Panc1 (cell line): Measurements from ENCODE around the gene TPRG1L. TPM values are rescaled to one million over a fixed set of nuclear protein-coding genes. Genes with fewer than 3 reads are reported as not detected.

Experiments used
- ATAC-seq: fragments of 200-7000 bp; cut with Tn5 transposase; 2 replicates; pipeline ENCODE4 v1.9.1; 2020; ENCODE audit warnings: mild to moderate bottlenecking, moderate library complexity
- BruUV-seq: library from RNA; stranded (reverse); fragments of 400-500 nt; replicated peaks from 2 replicates; lab custom pipeline; 2021; lab: Mats Ljungman, UMichigan
- CTCF ChIA-PET: fragments of 300-600 bp; sonication (Branson Sonifier 250); formaldehyde crosslinking; loops from one replicate; lab custom pipeline; 2022; ENCODE audit warnings: antibody characterized with exemption; lab: Charles Lee
- POLR2A ChIA-PET: fragments of 300-600 bp; sonication (Branson Sonifier 250); formaldehyde crosslinking; loops from one replicate; lab custom pipeline; 2022; ENCODE audit warnings: antibody characterized with exemption; lab: Charles Lee
- DNase-seq: peaks from one replicate; pipeline ENCODE4 v3.0.0-alpha.2; 2010; ENCODE audit warnings: low read depth, low spot score
- H3K27ac ChIP-seq: 2 replicates; pipeline ENCODE4 v1.5.1; 2011; ENCODE audit warnings: mild to moderate bottlenecking, low read length, inconsistent platforms
- H3K27me3 ChIP-seq: fragments of 200-500 bp; sonication (Bioruptor generic); 2 replicates; pipeline ENCODE4 v1.6.0; 2014; ENCODE audit warnings: low read length, inconsistent platforms; ENCODE audit not compliant: control insufficient read depth, insufficient read depth
- H3K36me3 ChIP-seq: fragments of 200-500 bp; sonication (Bioruptor generic); 2 replicates; pipeline ENCODE4 v1.5.1; 2014; ENCODE audit warnings: inconsistent platforms, mild to moderate bottlenecking, low read length, moderate library complexity; ENCODE audit not compliant: control insufficient read depth, insufficient read depth
- H3K4me1 ChIP-seq: 2 replicates; pipeline ENCODE4 v1.5.1; 2011; ENCODE audit warnings: inconsistent platforms, mild to moderate bottlenecking, low read length, moderate library complexity; ENCODE audit not compliant: control insufficient read depth, insufficient read depth
- H3K4me3 ChIP-seq, 2 experiments: 2 replicates each; pipeline ENCODE4 v1.5.1; 2011 to 2012; ENCODE audit warnings: low read depth in 2 of 2, low read length in 2 of 2, mild to moderate bottlenecking in 2 of 2, inconsistent platforms in 1 of 2, moderate library complexity in 1 of 2
- H3K9me3 ChIP-seq: fragments of 200-500 bp; sonication (Bioruptor generic); 2 replicates; pipeline ENCODE4 v1.5.1; 2014; ENCODE audit warnings: low read depth, mild to moderate bottlenecking, inconsistent platforms, low read length, moderate library complexity; ENCODE audit not compliant: control insufficient read depth, insufficient read depth
- POLR2AphosphoS5 ChIP-seq: IDR thresholded peaks from 2 replicates; pipeline ENCODE4 v1.6.1; 2012; ENCODE audit warnings: mild to moderate bottlenecking, low read depth, low read length, moderate library complexity
- SIN3A ChIP-seq: IDR thresholded peaks from 2 replicates; pipeline ENCODE4 v1.6.1; 2012; ENCODE audit warnings: low read depth, mild to moderate bottlenecking, low read length, moderate library complexity, borderline replicate concordance; ENCODE audit not compliant: insufficient read depth
- TCF7L2 ChIP-seq: IDR thresholded peaks from 2 replicates; pipeline ENCODE4 v1.6.1; 2011; ENCODE audit warnings: mild to moderate bottlenecking, low read depth, low read length, inconsistent platforms
- in situ Hi-C: cut with HindIII; loops from 2 replicates; pipeline ENCODE4 v1.10.0; 2016; ENCODE audit warnings: low sequenced_read_pairs, low pct_unique_long_range_greater_than_20kb
- intact Hi-C: fragments of 100-400 bp; cut with micrococcal nuclease; formaldehyde crosslinking; loops from one replicate; pipeline ENCODE4 v1.10.0; 2022; ENCODE audit not compliant: unreplicated experiment
- total RNA-seq: library from RNA; stranded (reverse); gene quantifications from one replicate; pipeline ENCODE4 v1.2.1, GENCODE V29; 2021; ENCODE audit not compliant: unreplicated experiment
- TF ChIP-seq, protein P1 (sequence below): fragments of 450-650 bp; IDR thresholded peaks from 2 replicates; pipeline ENCODE4 v1.5.1; 2017; ENCODE audit warnings: mild to moderate bottlenecking
- TF ChIP-seq, protein P2 (sequence below), 2 experiments: IDR thresholded peaks; 2 replicates each; pipeline ENCODE4 v1.6.1; 2011 to 2012; ENCODE audit warnings: low read depth in 2 of 2, control low read depth in 1 of 2, low read length in 1 of 2, mild to moderate bottlenecking in 1 of 2, moderate library complexity in 1 of 2; ENCODE audit not compliant: insufficient read depth in 1 of 2

The TPRG1L gene
- total RNA-seq, 1 experiment from 2014 or later, result 57.5 TPM

GRCh38 chr1:3602375-3602774, 22.4 kb upstream of the TPRG1L start:
- Histone ChIP-seq H3K4me1 (peaks cover 8% of the 10 kb centered on the region), H3K36me3 (no peaks in the 10 kb centered on the region), H3K27me3 (no peaks in the 10 kb centered on the region), H3K27ac (no peak overlapping the region), H3K4me3 (no peak overlapping the region), H3K9me3 (no peaks in the 10 kb centered on the region)
- no TSS peak for BruUV-seq
- ChIA-PET POLR2A (no interaction called here), CTCF (no interaction called here)
- ATAC-seq (no peak), DNase-seq (no peak)
- in situ Hi-C loops (no loop called here), intact Hi-C loops (no loop called here)
- TF ChIP-seq TCF7L2 (no peak), POLR2AphosphoS5 (no peak), SIN3A (no peak)
- TF ChIP-seq, protein P1, sequence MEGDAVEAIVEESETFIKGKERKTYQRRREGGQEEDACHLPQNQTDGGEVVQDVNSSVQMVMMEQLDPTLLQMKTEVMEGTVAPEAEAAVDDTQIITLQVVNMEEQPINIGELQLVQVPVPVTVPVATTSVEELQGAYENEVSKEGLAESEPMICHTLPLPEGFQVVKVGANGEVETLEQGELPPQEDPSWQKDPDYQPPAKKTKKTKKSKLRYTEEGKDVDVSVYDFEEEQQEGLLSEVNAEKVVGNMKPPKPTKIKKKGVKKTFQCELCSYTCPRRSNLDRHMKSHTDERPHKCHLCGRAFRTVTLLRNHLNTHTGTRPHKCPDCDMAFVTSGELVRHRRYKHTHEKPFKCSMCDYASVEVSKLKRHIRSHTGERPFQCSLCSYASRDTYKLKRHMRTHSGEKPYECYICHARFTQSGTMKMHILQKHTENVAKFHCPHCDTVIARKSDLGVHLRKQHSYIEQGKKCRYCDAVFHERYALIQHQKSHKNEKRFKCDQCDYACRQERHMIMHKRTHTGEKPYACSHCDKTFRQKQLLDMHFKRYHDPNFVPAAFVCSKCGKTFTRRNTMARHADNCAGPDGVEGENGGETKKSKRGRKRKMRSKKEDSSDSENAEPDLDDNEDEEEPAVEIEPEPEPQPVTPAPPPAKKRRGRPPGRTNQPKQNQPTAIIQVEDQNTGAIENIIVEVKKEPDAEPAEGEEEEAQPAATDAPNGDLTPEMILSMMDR, result no peak
- TF ChIP-seq, protein P2, sequence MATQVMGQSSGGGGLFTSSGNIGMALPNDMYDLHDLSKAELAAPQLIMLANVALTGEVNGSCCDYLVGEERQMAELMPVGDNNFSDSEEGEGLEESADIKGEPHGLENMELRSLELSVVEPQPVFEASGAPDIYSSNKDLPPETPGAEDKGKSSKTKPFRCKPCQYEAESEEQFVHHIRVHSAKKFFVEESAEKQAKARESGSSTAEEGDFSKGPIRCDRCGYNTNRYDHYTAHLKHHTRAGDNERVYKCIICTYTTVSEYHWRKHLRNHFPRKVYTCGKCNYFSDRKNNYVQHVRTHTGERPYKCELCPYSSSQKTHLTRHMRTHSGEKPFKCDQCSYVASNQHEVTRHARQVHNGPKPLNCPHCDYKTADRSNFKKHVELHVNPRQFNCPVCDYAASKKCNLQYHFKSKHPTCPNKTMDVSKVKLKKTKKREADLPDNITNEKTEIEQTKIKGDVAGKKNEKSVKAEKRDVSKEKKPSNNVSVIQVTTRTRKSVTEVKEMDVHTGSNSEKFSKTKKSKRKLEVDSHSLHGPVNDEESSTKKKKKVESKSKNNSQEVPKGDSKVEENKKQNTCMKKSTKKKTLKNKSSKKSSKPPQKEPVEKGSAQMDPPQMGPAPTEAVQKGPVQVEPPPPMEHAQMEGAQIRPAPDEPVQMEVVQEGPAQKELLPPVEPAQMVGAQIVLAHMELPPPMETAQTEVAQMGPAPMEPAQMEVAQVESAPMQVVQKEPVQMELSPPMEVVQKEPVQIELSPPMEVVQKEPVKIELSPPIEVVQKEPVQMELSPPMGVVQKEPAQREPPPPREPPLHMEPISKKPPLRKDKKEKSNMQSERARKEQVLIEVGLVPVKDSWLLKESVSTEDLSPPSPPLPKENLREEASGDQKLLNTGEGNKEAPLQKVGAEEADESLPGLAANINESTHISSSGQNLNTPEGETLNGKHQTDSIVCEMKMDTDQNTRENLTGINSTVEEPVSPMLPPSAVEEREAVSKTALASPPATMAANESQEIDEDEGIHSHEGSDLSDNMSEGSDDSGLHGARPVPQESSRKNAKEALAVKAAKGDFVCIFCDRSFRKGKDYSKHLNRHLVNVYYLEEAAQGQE (IDR thresholded peaks at IDR 0.05; ENCODE audit: insufficient read depth in 1 of 2, low read depth in 2 of 2, low read length in 1 of 2), result no peak

DNA sequence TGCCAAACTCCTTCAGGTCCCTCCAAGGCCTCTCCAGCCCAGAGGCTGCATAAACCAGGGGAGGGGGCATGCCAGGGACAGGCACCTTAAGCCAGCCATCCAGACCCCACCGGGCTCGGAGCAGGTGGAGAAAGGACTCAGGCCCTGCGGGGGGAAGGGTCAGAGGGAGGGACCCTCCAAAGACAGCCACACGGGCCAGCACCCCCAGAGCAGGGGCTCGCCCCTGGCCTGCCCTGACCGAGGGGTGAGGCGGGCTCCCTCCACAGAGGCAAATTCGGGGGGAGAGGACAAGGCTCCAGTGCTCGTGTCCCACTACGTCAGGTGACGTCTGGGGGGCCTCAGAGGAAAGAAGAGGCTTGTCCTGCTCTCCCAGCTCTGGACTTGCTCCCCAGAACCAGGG, 21.7 kb upstream of the TPRG1L start:
- H3K9me3 ChIP-seq, result no peaks in the 10 kb centered on the region
- ATAC-seq (no peak), DNase-seq (no peak)
- TF ChIP-seq, protein P2 (IDR thresholded peaks at IDR 0.05; ENCODE audit: insufficient read depth in 1 of 2, low read depth in 2 of 2, low read length in 1 of 2), result no peak
- TF ChIP-seq SIN3A, result no peak
- no peak for TF ChIP-seq POLR2AphosphoS5
- TF ChIP-seq, protein P1, result no peak
- no peak for TF ChIP-seq TCF7L2
- no peak overlapping the region for H3K4me3 ChIP-seq
- H3K27ac ChIP-seq, result no peak overlapping the region
- POLR2A ChIA-PET, result no interaction called here
- no TSS peak for BruUV-seq
- no peaks in the 10 kb centered on the region for H3K36me3 ChIP-seq
- in situ Hi-C loops (no loop called here), intact Hi-C loops (no loop called here)
- no peaks in the 10 kb centered on the region for H3K27me3 ChIP-seq
- H3K4me1 ChIP-seq, result peaks cover 8% of the 10 kb centered on the region
- CTCF ChIA-PET, result no interaction called here
